Measurements from ENCODE around the gene PAX3. TPM values are rescaled to one million over a fixed set of nuclear protein-coding genes. Genes with fewer than 3 reads are reported as not detected.

The PAX3 gene
- total RNA-seq, 1 experiment from 2014 or later = not detected

GRCh38 chr2:222290736-222291484 lies 7.9 kb downstream of the PAX3 start:
- DNase-seq = no peak
- Mint-ChIP-seq H3K9me3 (ENCODE audit: unreplicated experiment) (no peaks in the 10 kb centered on the region), H3K4me3 (ENCODE audit: unreplicated experiment) (peak overlapping the region; percentile 52), H3K4me1 (ENCODE audit: low read depth, unreplicated experiment) (no peaks in the 10 kb centered on the region), H3K36me3 (ENCODE audit: insufficient read depth, unreplicated experiment) (no peaks in the 10 kb centered on the region), H3K27me3 (ENCODE audit: insufficient read depth, unreplicated experiment) (peaks cover 46% of the 10 kb centered on the region), H3K27ac (ENCODE audit: unreplicated experiment) (no peak overlapping the region)
- Histone ChIP-seq H3K9me3 (no peaks in the 10 kb centered on the region), H3K4me3 (ENCODE audit: low read depth, low read length) (no peak overlapping the region), H3K4me1 (no peaks in the 10 kb centered on the region), H3K36me3 (ENCODE audit: control insufficient read depth, insufficient read depth, low read length) (no peaks in the 10 kb centered on the region), H3K27me3 (replicated peaks; ENCODE audit: control insufficient read depth, insufficient read depth, low read length) (no peaks in the 10 kb centered on the region)
- BruUV-seq (replicated peaks) = no TSS peak
- TF ChIP-seq CTCF (IDR thresholded peaks at IDR 0.05; ENCODE audit: insufficient read depth in 1 of 2, low read depth in 1 of 2, low read length in 1 of 2, severe bottlenecking in 1 of 2, unreplicated experiment in 1 of 2) = no peak
- CTCF ChIA-PET = interaction anchor here (0.6 to 1.0 kb wide), 2 partner anchors 31 to 266 kb away, joined by 3 to 5 read pairs; no protein-coding TSS in a partner anchor
- intact Hi-C loops (cut with micrococcal nuclease; ENCODE audit: unreplicated experiment) = no loop called here
- POLR2A ChIA-PET = no interaction called here

- CTCF ChIA-PET = interaction anchor here (1.0 kb wide), 1 partner anchor 266 kb away, joined by 3 read pairs; no protein-coding TSS in a partner anchor
- H3K27ac Mint-ChIP-seq (ENCODE audit: unreplicated experiment) = no peak overlapping the region
- Histone ChIP-seq H3K4me1 (no peaks in the 10 kb centered on the region), H3K27me3 (replicated peaks; ENCODE audit: control insufficient read depth, insufficient read depth, low read length) (no peaks in the 10 kb centered on the region), H3K4me3 (ENCODE audit: low read depth, low read length) (no peak overlapping the region), H3K9me3 (no peaks in the 10 kb centered on the region), H3K36me3 (ENCODE audit: control insufficient read depth, insufficient read depth, low read length) (no peaks in the 10 kb centered on the region)
- intact Hi-C loops (cut with micrococcal nuclease; ENCODE audit: unreplicated experiment) = no loop called here
- POLR2A ChIA-PET = no interaction called here
- no peaks in the 10 kb centered on the region for H3K9me3 Mint-ChIP-seq (ENCODE audit: unreplicated experiment)
- DNase-seq = no peak
- H3K4me3 Mint-ChIP-seq (ENCODE audit: unreplicated experiment) = peak overlapping the region; percentile 52
- no TSS peak for BruUV-seq (replicated peaks)
- no peaks in the 10 kb centered on the region for H3K36me3 Mint-ChIP-seq (ENCODE audit: insufficient read depth, unreplicated experiment)
- TF ChIP-seq CTCF (IDR thresholded peaks at IDR 0.05; ENCODE audit: insufficient read depth in 1 of 2, low read depth in 1 of 2, low read length in 1 of 2, severe bottlenecking in 1 of 2, unreplicated experiment in 1 of 2) = no peak
- no peaks in the 10 kb centered on the region for H3K4me1 Mint-ChIP-seq (ENCODE audit: low read depth, unreplicated experiment)
- H3K27me3 Mint-ChIP-seq (ENCODE audit: insufficient read depth, unreplicated experiment) = peaks cover 48% of the 10 kb centered on the region
These were observed 8.4 kb downstream of the PAX3 start for GRCh38 chr2:222290401-222290735.

GRCh38 chr2:222289278-222290160 lies 9.3 kb downstream of the PAX3 start:
- no peak overlapping the region for H3K27ac Mint-ChIP-seq (ENCODE audit: unreplicated experiment)
- Histone ChIP-seq H3K36me3 (ENCODE audit: control insufficient read depth, insufficient read depth, low read length) (no peaks in the 10 kb centered on the region), H3K27me3 (replicated peaks; ENCODE audit: control insufficient read depth, insufficient read depth, low read length) (no peaks in the 10 kb centered on the region), H3K4me1 (no peaks in the 10 kb centered on the region), H3K4me3 (ENCODE audit: low read depth, low read length) (no peak overlapping the region), H3K9me3 (no peaks in the 10 kb centered on the region)
- no peak for TF ChIP-seq CTCF (IDR thresholded peaks at IDR 0.05; ENCODE audit: insufficient read depth in 1 of 2, low read depth in 1 of 2, low read length in 1 of 2, severe bottlenecking in 1 of 2, unreplicated experiment in 1 of 2)
- POLR2A ChIA-PET = no interaction called here
- H3K4me1 Mint-ChIP-seq (ENCODE audit: low read depth, unreplicated experiment) = no peaks in the 10 kb centered on the region
- no peaks in the 10 kb centered on the region for H3K36me3 Mint-ChIP-seq (ENCODE audit: insufficient read depth, unreplicated experiment)
- no TSS peak for BruUV-seq (replicated peaks)
- H3K4me3 Mint-ChIP-seq (ENCODE audit: unreplicated experiment) = no peak overlapping the region
- intact Hi-C loops (cut with micrococcal nuclease; ENCODE audit: unreplicated experiment) = no loop called here
- peaks cover 46% of the 10 kb centered on the region for H3K27me3 Mint-ChIP-seq (ENCODE audit: insufficient read depth, unreplicated experiment)
- DNase-seq = no peak
- CTCF ChIA-PET = interaction anchor here (1.0 kb wide), 1 partner anchor 265 kb away, joined by 3 read pairs; no protein-coding TSS in a partner anchor
- no peaks in the 10 kb centered on the region for H3K9me3 Mint-ChIP-seq (ENCODE audit: unreplicated experiment)
